Esophagus squamous epithelium (tissue), 4 donors: ENCODE results near the gene MARCHF10.

Source experiments
- CTCF ChIP-seq, 6 experiments: fragments of 450-650 bp in 4 of 6; fragments of 200-600 bp in 2 of 6; sonication (generic) in 2 of 6; IDR thresholded peaks; one replicate each; pipeline ENCODE4 v1.5.1; 2016 to 2019; ENCODE audit warnings: antibody characterized with exemption in 6 of 6, mild to moderate bottlenecking in 4 of 6, moderate library complexity in 4 of 6
- POLR2A ChIP-seq, 4 donors: fragments of 450-650 bp; IDR thresholded peaks; one replicate each; pipeline ENCODE4 v1.6.1; 2017; ENCODE audit warnings: antibody characterized with exemption in 4 of 4, mild to moderate bottlenecking in 4 of 4, moderate library complexity in 3 of 4

GRCh38 chr17:62722625-62723024, 85.5 kb downstream of the MARCHF10 start:
- TF ChIP-seq POLR2A (IDR thresholded peaks at IDR 0.05) = no peak
- TF ChIP-seq CTCF (IDR thresholded peaks at IDR 0.05) = no peak
